COR-L47 (cell line): ENCODE measurements around the gene TEDC2.
"Not testable (repeated sequence)": the region's sequence is repeated elsewhere in the genome, so short reads cannot be mapped to it uniquely, and the experiment has no call there.

Experiments
- DNase-seq: peaks from one replicate; lab custom pipeline; 2025; lab: John Stamatoyannopoulos, UW

The TEDC2 gene

GRCh38 chr16:2476345-2476720 is 16.4 kb downstream of the TEDC2 start:
- DNase-seq = no peak

- no peak for DNase-seq
Measured at GRCh38 chr16:2476741-2477140, 16.8 kb downstream of the TEDC2 start.

- no peak for DNase-seq
Measured at GRCh38 chr16:2477327-2477726, 17.4 kb downstream of the TEDC2 start.

- DNase-seq = peak; percentile 63
Measured at GRCh38 chr16:2478279-2478678, 18.4 kb downstream of the TEDC2 start.

GRCh38 chr16:2479996-2480395 is 20.1 kb downstream of the TEDC2 start:
- DNase-seq = not testable (repeated sequence)

GRCh38 chr16:2480948-2481347 is 21.0 kb downstream of the TEDC2 start:
- DNase-seq = no peak

GRCh38 chr16:2481676-2482075 is 21.8 kb downstream of the TEDC2 start:
- no peak for DNase-seq

GRCh38 chr16:2482249-2482648 is 22.3 kb downstream of the TEDC2 start:
- DNase-seq = no peak

GRCh38 chr16:2482708-2483534 is 23.0 kb downstream of the TEDC2 start:
- DNase-seq = peak; percentile 33

GRCh38 chr16:2483939-2484897 is 24.3 kb downstream of the TEDC2 start:
- DNase-seq = no peak

- DNase-seq = no peak
Measured at GRCh38 chr16:2484898-2485508, 25.1 kb downstream of the TEDC2 start.

GRCh38 chr16:2485811-2486507 is 26.1 kb downstream of the TEDC2 start:
- no peak for DNase-seq

GRCh38 chr16:2486645-2487516 is 27.0 kb downstream of the TEDC2 start:
- DNase-seq = no peak

GRCh38 chr16:2487517-2487842 is 27.6 kb downstream of the TEDC2 start:
- no peak for DNase-seq

GRCh38 chr16:2487903-2488531 is 28.1 kb downstream of the TEDC2 start:
- no peak for DNase-seq

- no peak for DNase-seq
Measured at GRCh38 chr16:2489581-2489980, 29.7 kb downstream of the TEDC2 start.

- DNase-seq = no peak
Measured at GRCh38 chr16:2490190-2491105, 30.5 kb downstream of the TEDC2 start.

- DNase-seq = no peak
Measured at GRCh38 chr16:2492292-2492691, 32.4 kb downstream of the TEDC2 start.

GRCh38 chr16:2493605-2494004 is 33.7 kb downstream of the TEDC2 start:
- DNase-seq = no peak
